ENCODE measurements around the gene GIPC1.
A peak's percentile ranks its signal among the peaks of the same experiment; 100 is the strongest.
"Not testable (repeated sequence)": the region's sequence is repeated elsewhere in the genome, so short reads cannot be mapped to it uniquely, and the experiment has no call there.

GIPC1 gene

GRCh38 chr19:14467391-14467790 lies 28.5 kb downstream of the GIPC1 start:
- no peak for DNase-seq

GRCh38 chr19:14463747-14464146 lies 32.2 kb downstream of the GIPC1 start:
- no peak for DNase-seq

GRCh38 chr19:14462401-14462800 lies 33.5 kb downstream of the GIPC1 start:
- DNase-seq, result not testable (repeated sequence)

- no peak for DNase-seq
Observed at GRCh38 chr19:14460935-14461334, 35.0 kb downstream of the GIPC1 start.

- no peak for DNase-seq
Observed at GRCh38 chr19:14459703-14460102, 36.2 kb downstream of the GIPC1 start.

- DNase-seq, result not testable (repeated sequence)
Observed at GRCh38 chr19:14452303-14452702, 43.6 kb downstream of the GIPC1 start.

- DNase-seq, result no peak
Observed at GRCh38 chr19:14450876-14451275, 45.1 kb downstream of the GIPC1 start.

- DNase-seq, result no peak
Observed at GRCh38 chr19:14450168-14450874, 45.6 kb downstream of the GIPC1 start.

GRCh38 chr19:14449321-14449720 lies 46.6 kb downstream of the GIPC1 start:
- no peak for DNase-seq

- no peak for DNase-seq
Observed at GRCh38 chr19:14446336-14447036, 49.4 kb downstream of the GIPC1 start.

- no peak for DNase-seq
Observed at GRCh38 chr19:14443632-14444216, 52.2 kb downstream of the GIPC1 start.

GRCh38 chr19:14442891-14443631 lies 52.9 kb downstream of the GIPC1 start:
- no peak for DNase-seq

- DNase-seq, result no peak
Observed at GRCh38 chr19:14441041-14441938, 54.6 kb downstream of the GIPC1 start.

GRCh38 chr19:14440049-14440448 lies 55.9 kb downstream of the GIPC1 start:
- peak; percentile 62 for DNase-seq

- no peak for DNase-seq
Observed at GRCh38 chr19:14439014-14439413, 56.9 kb downstream of the GIPC1 start.

GRCh38 chr19:14437578-14438140 lies 58.3 kb downstream of the GIPC1 start:
- no peak for DNase-seq

GRCh38 chr19:14435320-14436050 lies 60.4 kb downstream of the GIPC1 start:
- DNase-seq, result no peak

GRCh38 chr19:14434543-14435319 lies 61.2 kb downstream of the GIPC1 start:
- DNase-seq, result no peak

GRCh38 chr19:14433554-14434501 lies 62.1 kb downstream of the GIPC1 start:
- peak; percentile 35 for DNase-seq
